K562 (cell line): ENCODE measurements around the gene CDCP2. TPM values are rescaled to one million over a fixed set of nuclear protein-coding genes. Genes with fewer than 3 reads are reported as not detected.

Experiments used
- EHMT2 ChIP-seq: fragments of 450-650 bp; IDR thresholded peaks from 2 replicates; pipeline ENCODE4 v1.6.1; 2018; ENCODE audit warnings: antibody characterized with exemption
- ESRRA ChIP-seq: fragments of 450-650 bp; IDR thresholded peaks from 2 replicates; pipeline ENCODE4 v1.6.1; 2014; ENCODE audit warnings: low read depth, mild to moderate bottlenecking, moderate library complexity, borderline replicate concordance
- ETV5 ChIP-seq: sonication (generic); formaldehyde crosslinking; IDR thresholded peaks from 2 replicates; pipeline ENCODE4 v1.4.0; 2020; ENCODE audit warnings: low read depth, mild to moderate bottlenecking, missing genetic modification reagents
- EWSR1 ChIP-seq: fragments of 450-650 bp; IDR thresholded peaks from 2 replicates; pipeline ENCODE4 v1.6.1; 2018; ENCODE audit warnings: borderline replicate concordance, mild to moderate bottlenecking, low read depth, moderate library complexity; ENCODE audit not compliant: partially characterized antibody
- GATA2 ChIP-seq: sonication (generic); formaldehyde crosslinking; IDR thresholded peaks from 2 replicates; pipeline ENCODE4 v1.4.0; 2020; ENCODE audit warnings: mild to moderate bottlenecking, missing genetic modification reagents
- HMG20A ChIP-seq: fragments of 450-650 bp; formaldehyde crosslinking; conservative IDR thresholded peaks from 2 replicates; pipeline ENCODE4 v1.4.0; 2020; ENCODE audit warnings: mild to moderate bottlenecking, mixed read lengths
- IRF2 ChIP-seq: sonication (generic); formaldehyde crosslinking; IDR thresholded peaks from 2 replicates; pipeline ENCODE4 v1.8.1; 2022; ENCODE audit warnings: mild to moderate bottlenecking, missing genetic modification reagents
- LEF1 ChIP-seq: fragments of 450-650 bp; IDR thresholded peaks from 2 replicates; pipeline ENCODE4 v1.6.1; 2016; ENCODE audit warnings: mild to moderate bottlenecking
- NCOA2 ChIP-seq, 2 experiments: fragments of 450-650 bp; IDR thresholded peaks; 2 replicates each; pipeline ENCODE4 v1.6.1; 2018; ENCODE audit warnings: mild to moderate bottlenecking in 2 of 2, moderate library complexity in 1 of 2; ENCODE audit not compliant: partially characterized antibody in 2 of 2
- NFXL1 ChIP-seq: fragments of 450-650 bp; formaldehyde crosslinking; IDR thresholded peaks from 2 replicates; pipeline ENCODE4 v1.4.0; 2021; ENCODE audit warnings: mild to moderate bottlenecking
- OTX1 ChIP-seq: fragments of 450-650 bp; formaldehyde crosslinking; IDR thresholded peaks from 2 replicates; pipeline ENCODE4 v1.4.0; 2022; ENCODE audit warnings: mild to moderate bottlenecking
- POLR2B ChIP-seq: fragments of 450-650 bp; IDR thresholded peaks from 2 replicates; pipeline ENCODE4 v1.6.1; 2018; ENCODE audit warnings: low read depth; ENCODE audit not compliant: partially characterized antibody
- PURB ChIP-seq: sonication (generic); formaldehyde crosslinking; IDR thresholded peaks from 2 replicates; pipeline ENCODE4 v1.9.0; 2021; ENCODE audit warnings: low read depth, mild to moderate bottlenecking, missing genetic modification reagents
- SMARCC2 ChIP-seq: fragments of 450-650 bp; IDR thresholded peaks from 2 replicates; pipeline ENCODE4 v1.6.1; 2017; ENCODE audit warnings: antibody characterized with exemption, moderate library complexity, mild to moderate bottlenecking, low read depth
- ZBTB17 ChIP-seq: fragments of 450-650 bp; formaldehyde crosslinking; IDR thresholded peaks from 2 replicates; pipeline ENCODE4 v1.4.0; 2020; ENCODE audit warnings: mild to moderate bottlenecking
- ZNF41 ChIP-seq: fragments of 250-450 bp; sonication (Bioruptor Pico); conservative IDR thresholded peaks from 2 replicates; pipeline ENCODE4 v1.4.0; 2020; ENCODE audit warnings: mild to moderate bottlenecking
- ZNF583 ChIP-seq: fragments of 250-450 bp; sonication (Bioruptor Pico); IDR thresholded peaks from 2 replicates; pipeline ENCODE4 v1.4.0; 2020
- polyA plus RNA-seq, 8 experiments: library from polyadenylated mRNA; depleted of rRNA in 4 of 8; stranded (reverse) in 5 of 8; unstranded in 3 of 8; fragments of >200 nt; fragmentation: Nextera tagmentation in 2 of 8; fragmentation: Illumina TruSeq in 1 of 8; extraction: Ambion mirVana in 2 of 8; extraction: Trizol in 1 of 8; gene quantifications; 2 replicates each; pipeline versions ENCODE4 v1.2.1 to v1.2.3, GENCODE V29; 2011 to 2014; ENCODE audit warnings: inconsistent platforms in 1 of 8, missing spikeins in 1 of 8
- total RNA-seq, 7 experiments: library from RNA; depleted of rRNA in 6 of 7; stranded (reverse); fragments of >200 nt in 6 of 7; fragmentation: Illumina TruSeq in 2 of 7; extraction: Trizol in 2 of 7; gene quantifications; 2 replicates each; pipeline versions ENCODE4 v1.2.1 to v1.2.3, GENCODE V29; 2011 to 2021; ENCODE audit warnings: low replicate concordance in 1 of 7
- TF ChIP-seq, protein P1 (sequence below): fragments of 450-650 bp; conservative IDR thresholded peaks from 2 replicates; pipeline ENCODE4 v1.6.1; 2016; ENCODE audit warnings: missing genetic modification characterization, low read depth, mild to moderate bottlenecking, missing compliant biosample characterization, moderate library complexity
- TF ChIP-seq, protein P2 (sequence below): sonication (generic); formaldehyde crosslinking; IDR thresholded peaks from 2 replicates; pipeline ENCODE4 v1.8.0; 2022; ENCODE audit warnings: mild to moderate bottlenecking, missing genetic modification reagents
- TF ChIP-seq, protein P3 (sequence below), 2 experiments: fragments of 450-650 bp; conservative IDR thresholded peaks; 2 replicates each; pipeline ENCODE4 v1.6.1; 2017; ENCODE audit warnings: mild to moderate bottlenecking in 2 of 2, moderate library complexity in 2 of 2
- TF ChIP-seq, protein P4 (sequence below): fragments of 250-450 bp; sonication (Bioruptor Pico); IDR thresholded peaks from 2 replicates; pipeline ENCODE4 v1.5.0; 2021
- TF ChIP-seq, protein P5 (sequence below): sonication (generic); formaldehyde crosslinking; IDR thresholded peaks from 2 replicates; pipeline ENCODE4 v1.9.0; 2022; ENCODE audit warnings: mild to moderate bottlenecking, missing genetic modification reagents
- TF ChIP-seq, protein P6 (sequence below): sonication (generic); formaldehyde crosslinking; IDR thresholded peaks from 2 replicates; pipeline ENCODE4 v1.8.0; 2022; ENCODE audit warnings: mild to moderate bottlenecking, missing genetic modification reagents

Gene CDCP2
- total and polyA plus RNA-seq, 9 of the 15 experiments (the other 6 are each of a cell fraction or from before 2014, with no cell fraction given): not detected

DNA sequence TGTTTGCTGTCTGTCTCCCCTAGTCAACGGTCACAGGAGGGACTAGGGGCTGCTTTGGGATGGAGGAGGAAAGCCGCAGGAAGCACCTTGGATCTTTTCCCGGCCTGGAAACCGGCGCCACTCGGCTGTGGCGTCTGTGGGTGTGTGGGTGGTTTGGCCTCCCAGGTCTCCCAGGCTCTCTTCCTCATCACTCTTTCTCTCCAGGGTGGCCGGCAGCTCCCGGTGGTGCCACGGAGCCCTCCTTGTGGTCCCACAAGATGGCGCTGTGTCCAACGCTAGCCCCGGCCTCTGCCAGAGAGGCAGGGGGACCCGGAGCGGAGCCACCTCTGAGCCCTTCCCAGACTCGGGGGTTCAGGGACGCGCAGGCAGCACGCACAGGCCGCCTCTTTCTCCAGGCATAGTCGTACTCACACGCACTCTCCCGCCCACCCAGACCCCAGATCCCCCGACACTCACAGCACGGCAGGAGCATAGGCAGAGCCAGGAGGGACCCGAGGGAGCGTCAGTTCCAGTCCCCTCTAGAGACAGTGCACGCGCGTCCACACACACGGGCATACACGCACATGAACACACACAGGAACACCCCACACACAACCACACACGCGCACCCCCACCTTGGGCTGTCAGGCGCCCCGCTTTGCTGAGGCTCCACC lies 31.2 kb downstream of the CDCP2 start (continued):
- no peak for TF ChIP-seq HMG20A
- TF ChIP-seq, protein P1, sequence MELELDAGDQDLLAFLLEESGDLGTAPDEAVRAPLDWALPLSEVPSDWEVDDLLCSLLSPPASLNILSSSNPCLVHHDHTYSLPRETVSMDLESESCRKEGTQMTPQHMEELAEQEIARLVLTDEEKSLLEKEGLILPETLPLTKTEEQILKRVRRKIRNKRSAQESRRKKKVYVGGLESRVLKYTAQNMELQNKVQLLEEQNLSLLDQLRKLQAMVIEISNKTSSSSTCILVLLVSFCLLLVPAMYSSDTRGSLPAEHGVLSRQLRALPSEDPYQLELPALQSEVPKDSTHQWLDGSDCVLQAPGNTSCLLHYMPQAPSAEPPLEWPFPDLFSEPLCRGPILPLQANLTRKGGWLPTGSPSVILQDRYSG (tag): no peak
- 0 out of 2 replicates have a peak, but pooled peaks have one; percentile 47 for TF ChIP-seq ZBTB17
- no peak for TF ChIP-seq ETV5
- TF ChIP-seq, protein P2, sequence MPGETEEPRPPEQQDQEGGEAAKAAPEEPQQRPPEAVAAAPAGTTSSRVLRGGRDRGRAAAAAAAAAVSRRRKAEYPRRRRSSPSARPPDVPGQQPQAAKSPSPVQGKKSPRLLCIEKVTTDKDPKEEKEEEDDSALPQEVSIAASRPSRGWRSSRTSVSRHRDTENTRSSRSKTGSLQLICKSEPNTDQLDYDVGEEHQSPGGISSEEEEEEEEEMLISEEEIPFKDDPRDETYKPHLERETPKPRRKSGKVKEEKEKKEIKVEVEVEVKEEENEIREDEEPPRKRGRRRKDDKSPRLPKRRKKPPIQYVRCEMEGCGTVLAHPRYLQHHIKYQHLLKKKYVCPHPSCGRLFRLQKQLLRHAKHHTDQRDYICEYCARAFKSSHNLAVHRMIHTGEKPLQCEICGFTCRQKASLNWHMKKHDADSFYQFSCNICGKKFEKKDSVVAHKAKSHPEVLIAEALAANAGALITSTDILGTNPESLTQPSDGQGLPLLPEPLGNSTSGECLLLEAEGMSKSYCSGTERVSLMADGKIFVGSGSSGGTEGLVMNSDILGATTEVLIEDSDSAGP (CRISPR knock-in tag): no peak
- TF ChIP-seq, protein P3, sequence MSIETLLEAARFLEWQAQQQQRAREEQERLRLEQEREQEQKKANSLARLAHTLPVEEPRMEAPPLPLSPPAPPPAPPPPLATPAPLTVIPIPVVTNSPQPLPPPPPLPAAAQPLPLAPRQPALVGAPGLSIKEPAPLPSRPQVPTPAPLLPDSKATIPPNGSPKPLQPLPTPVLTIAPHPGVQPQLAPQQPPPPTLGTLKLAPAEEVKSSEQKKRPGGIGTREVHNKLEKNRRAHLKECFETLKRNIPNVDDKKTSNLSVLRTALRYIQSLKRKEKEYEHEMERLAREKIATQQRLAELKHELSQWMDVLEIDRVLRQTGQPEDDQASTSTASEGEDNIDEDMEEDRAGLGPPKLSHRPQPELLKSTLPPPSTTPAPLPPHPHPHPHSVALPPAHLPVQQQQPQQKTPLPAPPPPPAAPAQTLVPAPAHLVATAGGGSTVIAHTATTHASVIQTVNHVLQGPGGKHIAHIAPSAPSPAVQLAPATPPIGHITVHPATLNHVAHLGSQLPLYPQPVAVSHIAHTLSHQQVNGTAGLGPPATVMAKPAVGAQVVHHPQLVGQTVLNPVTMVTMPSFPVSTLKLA (conservative IDR thresholded peaks at IDR 0.05): no peak
- TF ChIP-seq OTX1: no peak
- no peak for TF ChIP-seq POLR2B
- no peak for TF ChIP-seq LEF1
- no peak for TF ChIP-seq ZNF41 (CRISPR knock-in tag)
- no peak for TF ChIP-seq IRF2 (CRISPR knock-in tag)
- no peak for TF ChIP-seq PURB (CRISPR knock-in tag)
- TF ChIP-seq NFXL1 (CRISPR knock-in tag): no peak
- TF ChIP-seq, protein P4, sequence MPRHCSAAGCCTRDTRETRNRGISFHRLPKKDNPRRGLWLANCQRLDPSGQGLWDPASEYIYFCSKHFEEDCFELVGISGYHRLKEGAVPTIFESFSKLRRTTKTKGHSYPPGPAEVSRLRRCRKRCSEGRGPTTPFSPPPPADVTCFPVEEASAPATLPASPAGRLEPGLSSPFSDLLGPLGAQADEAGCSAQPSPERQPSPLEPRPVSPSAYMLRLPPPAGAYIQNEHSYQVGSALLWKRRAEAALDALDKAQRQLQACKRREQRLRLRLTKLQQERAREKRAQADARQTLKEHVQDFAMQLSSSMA (CRISPR knock-in tag): no peak
- no peak for TF ChIP-seq SMARCC2
- TF ChIP-seq, protein P5, sequence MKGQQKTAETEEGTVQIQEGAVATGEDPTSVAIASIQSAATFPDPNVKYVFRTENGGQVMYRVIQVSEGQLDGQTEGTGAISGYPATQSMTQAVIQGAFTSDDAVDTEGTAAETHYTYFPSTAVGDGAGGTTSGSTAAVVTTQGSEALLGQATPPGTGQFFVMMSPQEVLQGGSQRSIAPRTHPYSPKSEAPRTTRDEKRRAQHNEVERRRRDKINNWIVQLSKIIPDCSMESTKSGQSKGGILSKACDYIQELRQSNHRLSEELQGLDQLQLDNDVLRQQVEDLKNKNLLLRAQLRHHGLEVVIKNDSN: no peak
- TF ChIP-seq NCOA2 (IDR thresholded peaks at IDR 0.05; ENCODE audit: partially characterized antibody in 2 of 2): no peak
- no peak for TF ChIP-seq EWSR1
- TF ChIP-seq ZNF583 (CRISPR knock-in tag): peak; percentile 36; the same call in 1 of the 2 replicates
- no peak for TF ChIP-seq EHMT2
- TF ChIP-seq, protein P6, sequence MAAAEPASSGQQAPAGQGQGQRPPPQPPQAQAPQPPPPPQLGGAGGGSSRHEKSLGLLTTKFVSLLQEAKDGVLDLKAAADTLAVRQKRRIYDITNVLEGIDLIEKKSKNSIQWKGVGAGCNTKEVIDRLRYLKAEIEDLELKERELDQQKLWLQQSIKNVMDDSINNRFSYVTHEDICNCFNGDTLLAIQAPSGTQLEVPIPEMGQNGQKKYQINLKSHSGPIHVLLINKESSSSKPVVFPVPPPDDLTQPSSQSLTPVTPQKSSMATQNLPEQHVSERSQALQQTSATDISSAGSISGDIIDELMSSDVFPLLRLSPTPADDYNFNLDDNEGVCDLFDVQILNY: 0 out of 2 replicates have a peak, but pooled peaks have one; percentile 40
- no peak for TF ChIP-seq ESRRA
- no peak for TF ChIP-seq GATA2
